Pancreas (tissue), 10 donors: ENCODE data around the gene IZUMO1. TPM values are rescaled to one million over a fixed set of nuclear protein-coding genes. Genes with fewer than 3 reads are reported as not detected.
"Not testable (repeated sequence)": the region's sequence is repeated elsewhere in the genome, so short reads cannot be mapped to it uniquely, and the experiment has no call there.

Experiments
- ATAC-seq, 4 donors: fragments of 200-7000 bp; cut with Tn5 transposase; one replicate each; pipeline versions ENCODE4 v1.8.0 to v1.9.1; 2020; ENCODE audit warnings: mild to moderate bottlenecking in 4 of 4, moderate library complexity in 4 of 4
- DNase-seq, 6 donors: peaks; one replicate each; pipeline ENCODE4 v3.0.0-alpha.2; 2020
- FAIRE-seq: peaks from 2 replicates; lab custom pipeline; 2012; peaks lifted over from hg19 to GRCh38; lab: Jason Lieb, UNC
- H3K27ac ChIP-seq, 4 donors: fragments of 200-600 bp; sonication (generic); 1 replicate in 3 of 4; 2 replicates in 1 of 4; pipeline versions ENCODE4 v1.5.0 to v1.8.0; 2020
- H3K27me3 ChIP-seq, 4 donors: fragments of 200-600 bp; one replicate each; pipeline ENCODE4 v1.8.0; 2021
- H3K36me3 ChIP-seq, 3 donors: fragments of 200-600 bp; sonication (generic) in 1 of 3; one replicate each; pipeline versions ENCODE4 v1.5.0 to v1.8.0; 2020 to 2021
- H3K4me1 ChIP-seq, 3 donors: fragments of 200-600 bp; one replicate each; pipeline ENCODE4 v1.8.0; 2021
- H3K4me3 ChIP-seq, 4 donors: fragments of 200-600 bp; sonication (generic) in 2 of 4; one replicate each; pipeline versions ENCODE4 v1.5.0 to v1.8.0; 2020 to 2021
- H3K9me3 ChIP-seq, 4 donors: fragments of 200-600 bp; one replicate each; pipeline ENCODE4 v1.8.0; 2021
- WGBS, 2 donors: extraction: QIAGEN DNeasy Blood & Tissue Kit; methylation state at CpG; one replicate each; pipeline ENCODE4 v1.1.7; 2013; 5-methylcytosine and 5-hydroxymethylcytosine counted together
- intact Hi-C, 3 donors: fragments of 100-400 bp; cut with DNase I; formaldehyde crosslinking; loops; one replicate each; pipeline versions ENCODE4 v1.11.1 to v1.14.2; 2022
- polyA plus RNA-seq, 2 donors: library from polyadenylated mRNA; stranded (reverse); fragments of 200-250 nt; gene quantifications; one replicate each; pipeline ENCODE4 v1.2.3, GENCODE V29; 2013
- total RNA-seq, 6 donors: library from RNA; stranded (reverse); fragmentation: NEBNext Ultra II Directional in 4 of 6; extraction: Animal tissue kit (Norgen Biotek cat#: 25700) in 4 of 6; gene quantifications; one replicate each; pipeline versions ENCODE4 v1.2.1 to v1.2.4, GENCODE V29; 2021 to 2023
- TF ChIP-seq, protein P1 (sequence below), 4 donors: fragments of 200-600 bp; sonication (generic) in 3 of 4; IDR thresholded peaks; one replicate each; pipeline versions ENCODE4 v1.5.0 to v1.8.0; 2021; ENCODE audit warnings: antibody characterized with exemption in 4 of 4
- donor health status: healthy with polysubstance abuse.
- donor health status: DM: no; HTN: no; CAD: no; lungs with moderate emphysema.
- donor health status: DM: no; HTN: no; CAD: no.
- donor health status: control.
- donor health status: control.
- donor health status: Bipolar disorder and iron deficiency.
- donor health status: DM: yes; HTN: yes; CAD: no.
- donor health status: DM: no; HTN: no; CAD: no.
- donor health status: DM: no; HTN: no; CAD: no.
- donor health status: DM: yes; HTN: yes; CAD: no.

Gene IZUMO1
- total and polyA plus RNA-seq, 8 donors, result 0.73 to 4.6 (median 2.1) TPM

DNA sequence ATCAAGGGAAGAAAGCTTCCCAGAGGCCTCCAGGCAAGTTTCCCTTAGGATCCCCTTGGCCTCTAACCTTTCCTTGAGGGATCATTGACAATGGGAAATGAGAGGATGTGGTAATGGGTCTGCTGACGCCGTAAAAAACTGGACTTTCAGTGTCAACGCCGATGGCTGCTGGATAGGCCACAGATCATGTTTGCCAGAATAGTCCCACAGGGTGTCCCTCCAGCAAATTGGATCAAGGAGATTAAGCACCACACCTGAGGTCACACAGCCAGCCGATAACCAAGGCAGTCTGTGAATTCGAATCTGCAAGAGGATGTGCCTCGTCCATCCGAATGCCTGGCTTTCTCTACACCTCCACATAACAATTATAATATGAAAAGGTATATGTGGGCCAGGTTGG is 46.6 kb upstream of the IZUMO1 start:
- Histone ChIP-seq H3K4me3 (no peak overlapping the region), H3K36me3 (no peaks in the 10 kb centered on the region), H3K4me1 (no peaks in the 10 kb centered on the region), H3K27ac (no peak overlapping the region), H3K27me3 (no peaks in the 10 kb centered on the region), H3K9me3 (no peaks in the 10 kb centered on the region)
- 66 to 71% methylated on average over 8 of the region's 8 CpGs for WGBS, 2 donors
- ATAC-seq (no peak), FAIRE-seq (no peak), DNase-seq (no peak)
- TF ChIP-seq, protein P1, sequence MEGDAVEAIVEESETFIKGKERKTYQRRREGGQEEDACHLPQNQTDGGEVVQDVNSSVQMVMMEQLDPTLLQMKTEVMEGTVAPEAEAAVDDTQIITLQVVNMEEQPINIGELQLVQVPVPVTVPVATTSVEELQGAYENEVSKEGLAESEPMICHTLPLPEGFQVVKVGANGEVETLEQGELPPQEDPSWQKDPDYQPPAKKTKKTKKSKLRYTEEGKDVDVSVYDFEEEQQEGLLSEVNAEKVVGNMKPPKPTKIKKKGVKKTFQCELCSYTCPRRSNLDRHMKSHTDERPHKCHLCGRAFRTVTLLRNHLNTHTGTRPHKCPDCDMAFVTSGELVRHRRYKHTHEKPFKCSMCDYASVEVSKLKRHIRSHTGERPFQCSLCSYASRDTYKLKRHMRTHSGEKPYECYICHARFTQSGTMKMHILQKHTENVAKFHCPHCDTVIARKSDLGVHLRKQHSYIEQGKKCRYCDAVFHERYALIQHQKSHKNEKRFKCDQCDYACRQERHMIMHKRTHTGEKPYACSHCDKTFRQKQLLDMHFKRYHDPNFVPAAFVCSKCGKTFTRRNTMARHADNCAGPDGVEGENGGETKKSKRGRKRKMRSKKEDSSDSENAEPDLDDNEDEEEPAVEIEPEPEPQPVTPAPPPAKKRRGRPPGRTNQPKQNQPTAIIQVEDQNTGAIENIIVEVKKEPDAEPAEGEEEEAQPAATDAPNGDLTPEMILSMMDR (IDR thresholded peaks at IDR 0.05), result no peak
- intact Hi-C loops, result loop anchor here (2.0 to 10.0 kb wide), 3 partner anchors 44 to 172 kb away; partner anchors contain the start of genes FTL (in 1 of the 3) and HSD17B14 (in 1 of the 3)

DNA sequence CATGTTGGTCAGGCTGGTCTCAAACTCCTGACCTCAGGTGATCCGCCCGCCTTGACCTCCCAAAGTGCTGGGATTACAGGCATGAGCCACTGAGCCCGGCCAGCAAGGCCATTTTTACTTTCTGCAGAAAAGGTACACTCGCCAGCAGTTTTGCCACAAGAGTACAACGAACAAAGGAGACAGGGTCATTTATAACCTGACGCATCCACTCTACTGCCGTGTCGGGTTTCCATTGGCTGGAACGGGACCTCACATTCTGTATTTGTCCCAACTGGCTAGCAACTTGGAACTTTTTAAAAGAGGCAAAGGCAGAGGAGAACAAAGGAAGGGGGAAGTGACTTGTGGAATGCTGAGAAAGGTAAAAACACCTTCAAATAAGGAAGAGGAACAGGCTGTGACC is 40.6 kb upstream of the IZUMO1 start:
- H3K27ac ChIP-seq, intact Hi-C loops, H3K4me3 ChIP-seq, H3K36me3 ChIP-seq, H3K27me3 ChIP-seq, H3K9me3 ChIP-seq, ATAC-seq, FAIRE-seq, DNase-seq, H3K4me1 ChIP-seq: not testable (repeated sequence)
- 81 to 88% methylated on average over 9 of the region's 9 CpGs for WGBS, 2 donors

DNA sequence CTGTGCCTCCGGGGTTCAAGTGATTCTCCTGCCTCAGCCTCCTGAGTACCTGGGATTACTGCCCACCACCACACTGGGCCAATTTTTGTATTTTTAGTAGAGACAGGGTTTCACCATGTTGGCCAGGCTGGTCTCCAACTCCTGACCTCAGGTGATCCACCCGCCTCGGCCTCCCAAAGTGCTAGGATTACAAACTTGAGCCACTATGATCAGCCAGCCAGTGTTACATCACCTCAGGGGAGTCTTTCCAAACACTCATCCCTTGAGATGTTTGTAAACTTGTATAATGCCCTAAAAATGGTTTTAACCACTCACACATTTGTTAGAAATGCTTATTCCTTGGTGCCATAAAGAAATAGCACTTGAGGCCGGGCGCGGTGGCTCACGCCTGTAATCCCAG is 39.7 kb upstream of the IZUMO1 start:
- H3K27me3 ChIP-seq, H3K9me3 ChIP-seq, H3K4me3 ChIP-seq, H3K27ac ChIP-seq, ATAC-seq, H3K36me3 ChIP-seq, H3K4me1 ChIP-seq, intact Hi-C loops, DNase-seq, FAIRE-seq: not testable (repeated sequence)
- 83 to 93% methylated on average over 7 of the region's 7 CpGs for WGBS, 2 donors

DNA sequence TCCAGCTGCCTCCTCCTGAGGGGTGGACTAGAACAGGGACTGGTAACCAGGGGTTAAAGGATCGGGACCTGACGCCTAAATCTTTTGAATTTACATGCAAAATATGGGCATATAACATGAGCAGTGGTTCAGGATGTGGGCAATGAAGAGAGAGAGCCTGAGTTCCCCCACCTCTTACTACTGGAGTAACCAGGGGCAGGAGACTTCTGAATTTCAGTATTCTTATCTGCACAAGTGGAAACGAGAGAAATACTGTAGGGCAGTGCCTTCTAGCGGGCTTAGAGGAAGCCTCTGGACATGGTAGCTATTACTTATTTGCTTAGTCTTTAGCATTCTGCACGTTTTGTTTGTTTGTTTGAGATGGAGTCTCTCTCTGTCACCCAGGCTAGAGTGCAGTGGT is 37.8 kb upstream of the IZUMO1 start:
- Histone ChIP-seq H3K27ac (peak overlapping the region in 2 of 4 donors; percentile 27 to 38), H3K27me3 (no peaks in the 10 kb centered on the region), H3K4me1 (peaks cover 11 to 21% (median 12%) of the 10 kb centered on the region in 3 donors), H3K36me3 (no peaks in the 10 kb centered on the region), H3K9me3 (no peaks in the 10 kb centered on the region), H3K4me3 (no peak overlapping the region)
- no peak for DNase-seq
- intact Hi-C loops, result no loop called here
- ATAC-seq, result peak; percentile 17 to 46 (median 29)
- FAIRE-seq, result no peak
- WGBS, 2 donors, result 28 to 29% methylated on average over 5 of the region's 5 CpGs
- TF ChIP-seq, protein P1 (IDR thresholded peaks at IDR 0.05), result peak in 2 of 4 donors; percentile 21 to 22

DNA sequence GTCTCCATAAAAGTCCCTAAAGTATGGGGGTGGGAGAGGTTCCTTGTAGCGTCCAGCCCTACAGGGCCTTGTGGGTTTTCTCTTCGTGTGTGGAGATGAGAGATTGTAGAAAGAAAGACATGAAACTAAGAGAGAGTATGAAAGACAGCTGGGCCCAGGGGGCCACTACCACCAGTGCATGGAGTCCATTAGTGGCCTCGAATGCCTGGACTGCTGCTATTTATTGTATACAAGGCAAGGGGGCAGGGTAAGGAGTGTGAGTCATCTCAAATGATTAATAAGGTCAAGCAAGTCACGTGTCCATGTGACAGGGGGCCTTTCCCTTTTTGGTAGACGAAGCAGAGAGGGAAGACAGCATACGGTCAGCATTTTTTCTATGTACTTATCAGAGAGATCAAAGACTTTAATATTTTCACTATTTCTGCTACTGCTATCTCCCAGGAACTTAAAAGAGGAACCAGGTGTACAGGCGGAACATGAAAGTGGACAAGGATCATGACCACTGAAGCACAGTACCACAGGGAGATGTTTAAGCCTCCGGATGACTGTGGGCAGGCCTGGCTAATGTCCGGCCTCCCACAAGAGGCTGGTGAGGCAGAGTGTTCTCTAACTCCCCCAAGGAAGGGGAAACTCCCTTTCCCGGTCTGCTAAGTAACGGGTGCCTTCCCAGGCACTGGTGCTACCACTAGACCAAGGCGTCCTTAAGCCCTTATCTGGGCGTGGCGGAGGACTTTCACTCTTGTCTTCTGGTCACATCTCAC is 34.1 kb upstream of the IZUMO1 start:
- ATAC-seq (peak; percentile 35 to 51 (median 46)), FAIRE-seq (no peak)

More for the DNA sequence above, 34.1 kb upstream of the IZUMO1 start:
- intact Hi-C loops, result no loop called here
- Histone ChIP-seq H3K4me1 (peaks cover 17 to 26% (median 24%) of the 10 kb centered on the region in 3 donors), H3K27ac (peak overlapping the region; percentile 62 to 91 (median 83)), H3K27me3 (no peaks in the 10 kb centered on the region), H3K36me3 (no peaks in the 10 kb centered on the region), H3K9me3 (no peaks in the 10 kb centered on the region), H3K4me3 (no peak overlapping the region)
- 22 to 29% methylated on average over 14 of the region's 14 CpGs for WGBS, 2 donors
- DNase-seq, result peak in 4 of 6 donors; percentile 60 to 81 (median 74)
- TF ChIP-seq, protein P1 (IDR thresholded peaks at IDR 0.05), result no peak
